Camera-type eye (tissue), 1 donor: ENCODE results near the gene GNGT2. TPM values are rescaled to one million over a fixed set of nuclear protein-coding genes. Genes with fewer than 3 reads are reported as not detected.

Experiments
- total RNA-seq: library from RNA; depleted of rRNA; stranded (reverse); fragments of >200 nt; gene quantifications from one replicate; pipeline ENCODE4 v1.2.3, GENCODE V29; 2014

Gene GNGT2
- 134 TPM for total RNA-seq

GRCh38 chr17:49210158-49211029 lies at the start of gene GNGT2, which contains the start of gene ABI3:
GNGT2 (minus strand) TSS chr17:49210574; CDS start chr17:49207422, 3,152 bp downstream.
ABI3 (plus strand) TSS chr17:49210707; CDS start chr17:49210725, 18 bp downstream.

GRCh38 chr17:49230636-49231562 lies 20.5 kb upstream of the GNGT2 start, which contains the start of gene PHOSPHO1:
PHOSPHO1 (minus strand) TSS chr17:49230787; CDS start chr17:49226691, 4,096 bp downstream.

Other genes with a start within 250 kb of the GNGT2 start
- gene GIP, start 242.0 kb downstream of the GNGT2 start, total RNA-seq, result not detected
- gene IGF2BP1, start 213.2 kb downstream of the GNGT2 start, total RNA-seq, result 12.0 TPM
- gene B4GALNT2, start 77.8 kb downstream of the GNGT2 start, total RNA-seq, result not detected
- gene ABI3, start 133 bp upstream of the GNGT2 start, total RNA-seq, result 3.1 TPM
- 6.4 TPM for gene PHOSPHO1, start 20.2 kb upstream of the GNGT2 start, total RNA-seq
- 52.2 TPM for gene ZNF652, start 151.7 kb upstream of the GNGT2 start, total RNA-seq
- gene PHB1, start 204.3 kb upstream of the GNGT2 start, total RNA-seq, result 62.9 TPM